H1 (cell line): ENCODE measurements around the gene SLC43A2. TPM values are rescaled to one million over a fixed set of nuclear protein-coding genes. Genes with fewer than 3 reads are reported as not detected.

ENCODE experiments used
- EP300 ChIP-seq, 2 experiments: IDR thresholded peaks; 1 replicate in 1 of 2; 2 replicates in 1 of 2; pipeline ENCODE4 v1.6.1; 2011 to 2012; ENCODE audit warnings: low read depth in 2 of 2, low read length in 2 of 2, mild to moderate bottlenecking in 2 of 2, borderline replicate concordance in 1 of 2, inconsistent platforms in 1 of 2, moderate library complexity in 1 of 2
- POU5F1 ChIP-seq: IDR thresholded peaks from 2 replicates; pipeline ENCODE4 v1.6.1; 2011; ENCODE audit warnings: low read depth, mild to moderate bottlenecking, low read length, moderate library complexity
- SIN3A ChIP-seq, 2 experiments: IDR thresholded peaks in 1 of 2; conservative IDR thresholded peaks in 1 of 2; 2 replicates each; pipeline ENCODE4 v1.6.1; 2011 to 2012; ENCODE audit warnings: low read length in 2 of 2, improper control_type of control experiment in 1 of 2, low read depth in 1 of 2, mild to moderate bottlenecking in 1 of 2
- SRF ChIP-seq: IDR thresholded peaks from 2 replicates; pipeline ENCODE4 v1.6.1; 2011; ENCODE audit warnings: mild to moderate bottlenecking, low read depth, low read length, moderate library complexity
- TAF1 ChIP-seq: IDR thresholded peaks from 2 replicates; pipeline ENCODE4 v1.6.1; 2011; ENCODE audit warnings: mild to moderate bottlenecking, low read depth, low read length
- USF2 ChIP-seq: IDR thresholded peaks from 2 replicates; pipeline ENCODE4 v1.6.1; 2011; ENCODE audit warnings: low read length, improper control_type of control experiment
- polyA plus RNA-seq, 7 experiments: library from polyadenylated mRNA; depleted of rRNA in 3 of 7; stranded (reverse) in 5 of 7; unstranded in 2 of 7; fragments of >200 nt in 5 of 7; fragments of 200-250 nt in 2 of 7; gene quantifications; 1 replicate in 5 of 7; 2 replicates in 1 of 7; 4 replicates in 1 of 7; pipeline versions ENCODE4 v1.2.1 to v1.2.3, GENCODE V29; 2011 to 2013; ENCODE audit warnings: missing spikeins in 2 of 7, mixed read lengths in 2 of 7
- total RNA-seq: library from RNA; stranded (reverse); fragmentation: NEBNext Ultra II Directional; extraction: Animal tissue kit (Norgen Biotek cat#: 25700); gene quantifications from 2 replicates; pipeline ENCODE4 v1.2.1, GENCODE V29; 2021

The SLC43A2 gene
- total and polyA plus RNA-seq, 2 of the 8 experiments (the other 6 are each of a cell fraction or from before 2014, with no cell fraction given), result 6.6 to 10.5 TPM

DNA sequence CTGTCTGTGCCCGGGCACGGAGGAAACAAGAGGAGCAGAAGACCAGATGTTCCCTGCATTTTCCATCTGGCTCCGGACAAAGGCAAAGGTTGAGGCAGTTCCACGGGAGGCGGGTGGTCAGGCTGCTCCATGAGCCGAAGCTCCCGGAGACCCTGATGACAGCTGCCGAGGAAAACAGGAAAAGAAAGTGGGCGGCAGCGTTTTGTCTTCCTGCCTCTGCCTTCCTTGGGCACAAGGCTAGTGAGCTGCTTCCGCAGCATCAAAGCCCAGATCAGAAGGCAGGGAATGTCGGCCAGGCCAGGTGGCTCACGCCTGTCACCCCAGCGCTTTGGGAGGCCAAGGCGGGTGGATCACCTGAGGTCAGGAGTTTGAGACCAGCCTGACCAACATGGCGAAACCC is 16.2 kb downstream of the SLC43A2 start (continued):
- no peak for TF ChIP-seq EP300 (IDR thresholded peaks at IDR 0.05; ENCODE audit: borderline replicate concordance in 1 of 2, low read depth in 2 of 2, low read length in 2 of 2)
- TF ChIP-seq SRF, result no peak
- TF ChIP-seq USF2, result no peak
- TF ChIP-seq SIN3A (conservative IDR thresholded peaks at IDR 0.05 in 1 of 2, IDR thresholded peaks at IDR 0.05 in 1 of 2; ENCODE audit: low read depth in 1 of 2, low read length in 2 of 2), result no peak
- TF ChIP-seq TAF1, result no peak
- no peak for TF ChIP-seq POU5F1
